Esophagus mucosa (tissue), 1 donor: ENCODE results near the gene MNX1. TPM values are rescaled to one million over a fixed set of nuclear protein-coding genes. Genes with fewer than 3 reads are reported as not detected.
A peak's percentile ranks its signal among the peaks of the same experiment; 100 is the strongest.

Source experiments
- ATAC-seq: fragments of 200-7000 bp; cut with Tn5 transposase; one replicate; pipeline ENCODE4 v1.9.1; 2020
- total RNA-seq: library from RNA; stranded (reverse); gene quantifications from one replicate; pipeline ENCODE4 v1.2.4, GENCODE V29; 2023
- donor health status: DM: yes; HTN: yes; CAD: no.

MNX1 gene
- 0.12 TPM for total RNA-seq

GRCh38 chr7:157010588-157011332 is at the start of gene MNX1:
Gene MNX1, minus strand, starts transcription at chr7:157010663. Its CDS starts 313 bp downstream, at chr7:157010350.
- peak; percentile 92 for ATAC-seq

- no peak for ATAC-seq
These were observed 49.1 kb upstream of the MNX1 start for GRCh38 chr7:157059534-157059933.

GRCh38 chr7:157058701-157059100 is 48.2 kb upstream of the MNX1 start:
- ATAC-seq: no peak

- no peak for ATAC-seq
These were observed 47.6 kb upstream of the MNX1 start for GRCh38 chr7:157058068-157058467.

GRCh38 chr7:157056957-157057902 is 46.8 kb upstream of the MNX1 start:
- ATAC-seq: no peak

- ATAC-seq: no peak
These were observed 45.8 kb upstream of the MNX1 start for GRCh38 chr7:157056246-157056645.

GRCh38 chr7:157054927-157055326 is 44.5 kb upstream of the MNX1 start:
- no peak for ATAC-seq

GRCh38 chr7:157053118-157053517 is 42.7 kb upstream of the MNX1 start:
- no peak for ATAC-seq

GRCh38 chr7:157047148-157047547 is 36.7 kb upstream of the MNX1 start:
- no peak for ATAC-seq

GRCh38 chr7:157046681-157047080 is 36.2 kb upstream of the MNX1 start:
- no peak for ATAC-seq

- no peak for ATAC-seq
These were observed 34.6 kb upstream of the MNX1 start for GRCh38 chr7:157044943-157045660.

GRCh38 chr7:157044147-157044687 is 33.8 kb upstream of the MNX1 start:
- no peak for ATAC-seq

GRCh38 chr7:157043745-157044144 is 33.3 kb upstream of the MNX1 start:
- ATAC-seq: no peak

- ATAC-seq: no peak
These were observed 31.2 kb upstream of the MNX1 start for GRCh38 chr7:157041514-157042277.

GRCh38 chr7:157041004-157041403 is 30.5 kb upstream of the MNX1 start:
- no peak for ATAC-seq

- no peak for ATAC-seq
These were observed 27.2 kb upstream of the MNX1 start for GRCh38 chr7:157037635-157038034.

GRCh38 chr7:157037028-157037427 is 26.6 kb upstream of the MNX1 start:
- no peak for ATAC-seq

- no peak for ATAC-seq
These were observed 25.5 kb upstream of the MNX1 start for GRCh38 chr7:157035979-157036378.

GRCh38 chr7:157035302-157035701 is 24.8 kb upstream of the MNX1 start:
- no peak for ATAC-seq

- no peak for ATAC-seq
These were observed 23.3 kb upstream of the MNX1 start for GRCh38 chr7:157033483-157034473.
